HCT116 (cell line): ENCODE measurements around the gene FMN2. TPM values are rescaled to one million over a fixed set of nuclear protein-coding genes. Genes with fewer than 3 reads are reported as not detected.

ENCODE experiments used
- ATAC-seq: fragments of 200-7000 bp; cut with Tn5 transposase; 2 replicates; pipeline ENCODE4 v1.9.1; 2020; ENCODE audit warnings: mild to moderate bottlenecking, moderate library complexity
- BruUV-seq: library from RNA; stranded (reverse); fragments of 400-500 nt; replicated peaks from 2 replicates; lab custom pipeline; 2021; lab: Mats Ljungman, UMichigan
- CTCF ChIA-PET: fragments of 300-600 bp; sonication (Branson Sonifier 250); formaldehyde crosslinking; loops from one replicate; lab custom pipeline; 2021; ENCODE audit warnings: antibody characterized with exemption; lab: Charles Lee
- POLR2A ChIA-PET: fragments of 300-600, 350-600 bp; sonication (Branson Sonifier 250); formaldehyde crosslinking; loops from one replicate; lab custom pipeline; 2021; ENCODE audit warnings: antibody characterized with exemption; lab: Charles Lee
- RAD21 ChIA-PET, 2 experiments: fragments of 300-600 bp; sonication (Branson Sonifier 250); formaldehyde crosslinking; loops; one replicate each; lab custom pipeline; 2023; ENCODE audit warnings: low total read pairs in 2 of 2; ENCODE audit not compliant: uncharacterized antibody in 2 of 2, unreplicated experiment in 2 of 2, low non-redundant PET in 1 of 2; lab: Charles Lee
- DNase-seq: peaks from one replicate; pipeline ENCODE4 v3.0.0-alpha.2; 2010; ENCODE audit warnings: low read depth, low spot score
- H2AFZ ChIP-seq: fragments of 200-600 bp; shearing (Covaris generic), sonication (generic); 2 replicates; pipeline ENCODE4 v1.6.1; 2017; ENCODE audit warnings: low read depth, mixed run types, mixed read lengths, antibody characterized with exemption, low read length; ENCODE audit not compliant: poor library complexity, severe bottlenecking
- H3K27ac ChIP-seq: 2 replicates; pipeline ENCODE4 v1.5.1; 2012; ENCODE audit warnings: low read depth, low read length
- H3K27me3 ChIP-seq: fragments of 200-600 bp; sonication (generic); 2 replicates; pipeline ENCODE4 v1.6.1; 2016; ENCODE audit warnings: mixed run types, low read length, mixed read lengths; ENCODE audit not compliant: insufficient read depth
- H3K36me3 ChIP-seq, 2 experiments: fragments of 200-500 bp in 1 of 2; fragments of 200-600 bp in 1 of 2; sonication (Bioruptor generic) in 1 of 2; sonication (generic) in 1 of 2; 2 replicates each; pipeline versions ENCODE4 v1.5.1 to v1.6.1; 2014 to 2016; ENCODE audit warnings: low read length in 2 of 2, inconsistent platforms in 1 of 2, mixed read lengths in 1 of 2, mixed run types in 1 of 2; ENCODE audit not compliant: insufficient read depth in 2 of 2, control insufficient read depth in 1 of 2
- H3K4me1 ChIP-seq, 2 experiments: fragments of 200-600 bp in 1 of 2; sonication (generic) in 1 of 2; 2 replicates each; pipeline versions ENCODE4 v1.5.1 to v1.6.1; 2012 to 2017; ENCODE audit warnings: low read length in 2 of 2, inconsistent platforms in 1 of 2, mild to moderate bottlenecking in 1 of 2, mixed read lengths in 1 of 2, mixed run types in 1 of 2, moderate library complexity in 1 of 2; ENCODE audit not compliant: insufficient read depth in 2 of 2, control insufficient read depth in 1 of 2
- H3K4me2 ChIP-seq: fragments of 200-600 bp; sonication (generic); 2 replicates; pipeline ENCODE4 v1.6.1; 2017; ENCODE audit warnings: mixed run types, low read length, mixed read lengths
- H3K4me3 ChIP-seq, 2 experiments: fragments of 200-600 bp in 1 of 2; sonication (generic) in 1 of 2; replicated peaks in 1 of 2; 2 replicates each; pipeline ENCODE4 v1.5.1; 2011 to 2016; ENCODE audit warnings: low read length in 2 of 2, control low read depth in 1 of 2, low read depth in 1 of 2, mild to moderate bottlenecking in 1 of 2, mixed read lengths in 1 of 2, mixed run types in 1 of 2
- H3K79me2 ChIP-seq: fragments of 200-600 bp; sonication (generic); 2 replicates; pipeline ENCODE4 v1.6.1; 2017; ENCODE audit warnings: mild to moderate bottlenecking, mixed run types, low read length, moderate library complexity, mixed read lengths; ENCODE audit not compliant: insufficient read depth
- H3K9ac ChIP-seq: fragments of 200-600 bp; sonication (generic); 2 replicates; pipeline ENCODE4 v1.6.1; 2016; ENCODE audit warnings: low read length, mixed read lengths
- H3K9me2 ChIP-seq: fragments of 200-600 bp; sonication (generic), shearing (Covaris generic); 2 replicates; pipeline ENCODE4 v1.6.1; 2017; ENCODE audit warnings: mixed run types, mild to moderate bottlenecking, moderate library complexity; ENCODE audit not compliant: insufficient read depth
- H3K9me3 ChIP-seq, 2 experiments: fragments of 200-500 bp in 1 of 2; fragments of 200-600 bp in 1 of 2; sonication (Bioruptor generic) in 1 of 2; sonication (generic) in 1 of 2; 2 replicates each; pipeline ENCODE4 v1.6.1; 2014 to 2017; ENCODE audit warnings: low read length in 2 of 2, mixed read lengths in 2 of 2, inconsistent platforms in 1 of 2, low read depth in 1 of 2, mild to moderate bottlenecking in 1 of 2, mixed run types in 1 of 2, moderate library complexity in 1 of 2; ENCODE audit not compliant: control insufficient read depth in 1 of 2, insufficient read depth in 1 of 2
- H4K20me1 ChIP-seq: fragments of 200-600 bp; sonication (generic), shearing (Covaris generic); 2 replicates; pipeline ENCODE4 v1.6.1; 2017; ENCODE audit warnings: mixed run types, mild to moderate bottlenecking, moderate library complexity; ENCODE audit not compliant: insufficient read depth
- CEBPB ChIP-seq: IDR thresholded peaks from 2 replicates; pipeline ENCODE4 v1.6.1; 2012; ENCODE audit warnings: low read depth
- ELF1 ChIP-seq: IDR thresholded peaks from 2 replicates; pipeline ENCODE4 v1.6.1; 2012; ENCODE audit warnings: low read depth, borderline replicate concordance
- EZH2 ChIP-seq: fragments of 200-600 bp; sonication (generic); IDR thresholded peaks from 2 replicates; pipeline ENCODE4 v1.6.1; 2017; ENCODE audit warnings: antibody characterized with exemption, mixed run types
- JUND ChIP-seq: IDR thresholded peaks from 2 replicates; pipeline ENCODE4 v1.6.1; 2012
- RAD21 ChIP-seq: IDR thresholded peaks from 2 replicates; pipeline ENCODE4 v1.6.1; 2012; ENCODE audit warnings: low read depth, mild to moderate bottlenecking
- YY1 ChIP-seq: IDR thresholded peaks from 2 replicates; pipeline ENCODE4 v1.6.1; 2011; ENCODE audit warnings: low read length, low read depth, moderate library complexity, mild to moderate bottlenecking; ENCODE audit not compliant: insufficient replicate concordance; ENCODE audit errors: extremely low read depth
- intact Hi-C: fragments of 100-400 bp; cut with micrococcal nuclease; formaldehyde crosslinking; loops from 2 replicates; pipeline ENCODE4 v1.10.0; 2022
- total RNA-seq: library from RNA; stranded (reverse); gene quantifications from one replicate; pipeline ENCODE4 v1.2.1, GENCODE V29; 2021; ENCODE audit not compliant: unreplicated experiment
- TF ChIP-seq, protein P1 (sequence below), 3 experiments: fragments of 200-600 bp in 1 of 3; sonication (generic) in 1 of 3; IDR thresholded peaks in 2 of 3; conservative IDR thresholded peaks in 1 of 3; 2 replicates each; pipeline ENCODE4 v1.5.1; 2012 to 2017; ENCODE audit warnings: low read depth in 2 of 3, low read length in 2 of 3, antibody characterized with exemption in 1 of 3, borderline replicate concordance in 1 of 3, control low read depth in 1 of 3, mild to moderate bottlenecking in 1 of 3, mixed read lengths in 1 of 3, mixed run types in 1 of 3, moderate library complexity in 1 of 3; ENCODE audit not compliant: insufficient read depth in 1 of 3
- TF ChIP-seq, protein P2 (sequence below): IDR thresholded peaks from 2 replicates; pipeline ENCODE4 v1.6.1; 2012

FMN2 gene
- total RNA-seq, 1 experiment from 2014 or later: not detected

DNA sequence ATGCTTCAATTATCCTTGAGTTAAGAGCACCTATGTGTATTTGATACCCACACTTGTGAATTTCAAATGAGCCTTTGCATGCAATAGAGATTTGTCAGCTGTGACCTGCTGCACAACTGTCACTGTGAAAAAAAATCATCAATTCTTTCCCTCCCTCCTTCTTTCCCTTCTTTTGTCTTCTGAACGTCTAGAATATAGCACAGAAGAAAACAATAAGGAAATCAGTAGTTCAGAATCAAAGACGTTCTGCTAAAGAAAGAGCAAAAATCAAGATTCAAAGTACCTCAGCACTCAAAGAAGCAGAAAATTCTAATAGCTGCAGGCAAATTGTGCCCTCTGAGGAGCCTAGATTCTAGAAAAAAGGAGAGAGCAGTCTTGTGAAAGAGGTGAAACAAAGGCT is 1.7 kb upstream of the FMN2 start (continued):
- TF ChIP-seq, protein P1, sequence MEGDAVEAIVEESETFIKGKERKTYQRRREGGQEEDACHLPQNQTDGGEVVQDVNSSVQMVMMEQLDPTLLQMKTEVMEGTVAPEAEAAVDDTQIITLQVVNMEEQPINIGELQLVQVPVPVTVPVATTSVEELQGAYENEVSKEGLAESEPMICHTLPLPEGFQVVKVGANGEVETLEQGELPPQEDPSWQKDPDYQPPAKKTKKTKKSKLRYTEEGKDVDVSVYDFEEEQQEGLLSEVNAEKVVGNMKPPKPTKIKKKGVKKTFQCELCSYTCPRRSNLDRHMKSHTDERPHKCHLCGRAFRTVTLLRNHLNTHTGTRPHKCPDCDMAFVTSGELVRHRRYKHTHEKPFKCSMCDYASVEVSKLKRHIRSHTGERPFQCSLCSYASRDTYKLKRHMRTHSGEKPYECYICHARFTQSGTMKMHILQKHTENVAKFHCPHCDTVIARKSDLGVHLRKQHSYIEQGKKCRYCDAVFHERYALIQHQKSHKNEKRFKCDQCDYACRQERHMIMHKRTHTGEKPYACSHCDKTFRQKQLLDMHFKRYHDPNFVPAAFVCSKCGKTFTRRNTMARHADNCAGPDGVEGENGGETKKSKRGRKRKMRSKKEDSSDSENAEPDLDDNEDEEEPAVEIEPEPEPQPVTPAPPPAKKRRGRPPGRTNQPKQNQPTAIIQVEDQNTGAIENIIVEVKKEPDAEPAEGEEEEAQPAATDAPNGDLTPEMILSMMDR (IDR thresholded peaks at IDR 0.05 in 2 of 3, conservative IDR thresholded peaks at IDR 0.05 in 1 of 3; ENCODE audit: borderline replicate concordance in 1 of 3, insufficient read depth in 1 of 3, low read depth in 2 of 3, low read length in 2 of 3): no peak
- TF ChIP-seq, protein P2, sequence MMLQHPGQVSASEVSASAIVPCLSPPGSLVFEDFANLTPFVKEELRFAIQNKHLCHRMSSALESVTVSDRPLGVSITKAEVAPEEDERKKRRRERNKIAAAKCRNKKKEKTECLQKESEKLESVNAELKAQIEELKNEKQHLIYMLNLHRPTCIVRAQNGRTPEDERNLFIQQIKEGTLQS: no peak

DNA sequence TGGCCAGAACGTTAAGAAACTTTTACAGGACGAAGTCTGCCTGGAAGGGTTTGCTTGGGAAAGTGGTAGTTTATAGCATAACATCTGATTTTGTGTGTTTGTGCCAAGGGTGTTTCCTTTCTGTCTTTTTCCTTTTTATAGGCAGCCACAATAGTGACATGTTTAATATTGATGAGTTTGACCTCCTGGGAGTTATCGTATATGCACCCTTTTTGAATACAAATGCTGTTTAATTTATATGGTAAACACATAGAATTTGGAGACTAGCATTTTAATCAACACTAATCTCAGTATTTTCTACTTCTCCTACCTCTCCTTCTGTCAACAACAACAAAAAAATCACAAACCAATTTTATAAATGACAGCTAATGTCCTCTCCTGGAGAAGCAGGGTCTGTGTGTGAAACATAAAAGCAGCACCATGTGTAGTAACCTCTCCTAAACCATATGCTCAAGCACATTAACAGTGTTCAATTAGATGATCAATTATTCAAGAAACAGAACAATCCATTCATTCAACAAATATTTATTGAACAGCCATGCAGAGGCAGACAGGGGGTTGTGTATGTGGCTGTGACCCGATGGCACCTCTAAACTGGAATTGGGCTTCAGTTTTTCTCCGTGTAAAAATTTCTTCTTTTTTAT is 604 bp upstream of the FMN2 start:
- Histone ChIP-seq H3K27ac (no peak overlapping the region), H3K4me2 (no peak overlapping the region), H3K9me3 (peaks cover 4 to 12% of the 10 kb centered on the region in 2 experiments; a peak in 2 of 4 replicates), H2AFZ (no peak overlapping the region), H3K9me2 (no peaks in the 10 kb centered on the region), H3K36me3 (no peaks in the 10 kb centered on the region), H3K4me3 (no peak overlapping the region), H3K9ac (no peak overlapping the region), H4K20me1 (no peaks in the 10 kb centered on the region), H3K4me1 (no peaks in the 10 kb centered on the region), H3K27me3 (no peaks in the 10 kb centered on the region), H3K79me2 (no peaks in the 10 kb centered on the region)
- intact Hi-C loops: no loop called here
- CTCF ChIA-PET: no interaction called here
- TF ChIP-seq JUND: no peak
- TF ChIP-seq YY1: no peak
- no peak for TF ChIP-seq EZH2
- TF ChIP-seq RAD21: no peak
- no peak for TF ChIP-seq CEBPB
- TF ChIP-seq, protein P1 (IDR thresholded peaks at IDR 0.05 in 2 of 3, conservative IDR thresholded peaks at IDR 0.05 in 1 of 3; ENCODE audit: borderline replicate concordance in 1 of 3, insufficient read depth in 1 of 3, low read depth in 2 of 3, low read length in 2 of 3): no peak
- no peak for TF ChIP-seq ELF1
- ATAC-seq: no peak
- no TSS peak for BruUV-seq
- DNase-seq: no peak
- RAD21 ChIA-PET: no interaction called here
- POLR2A ChIA-PET: no interaction called here
